Adrenal gland (tissue), 12 donors: ENCODE results near the gene PICK1. TPM values are rescaled to one million over a fixed set of nuclear protein-coding genes. Genes with fewer than 3 reads are reported as not detected.

Source experiments
- DNase-seq, 7 donors: peaks; one replicate each; pipeline ENCODE4 v3.0.0-alpha.2; 2019 to 2020
- H3K27ac ChIP-seq, 5 donors: fragments of 200-600 bp; sonication (generic) in 4 of 5; 1 replicate in 3 of 5; 2 replicates in 2 of 5; pipeline versions ENCODE4 v1.5.1 to v1.8.0; 2016 to 2020; ENCODE audit warnings: mild to moderate bottlenecking in 1 of 5
- H3K27me3 ChIP-seq: fragments of 200-600 bp; 2 replicates; pipeline ENCODE4 v1.8.0; 2021
- H3K36me3 ChIP-seq, 2 donors: fragments of 200-600 bp; replicated peaks in 1 of 2; 1 replicate in 1 of 2; 2 replicates in 1 of 2; pipeline versions ENCODE4 v1.5.1 to v1.8.0; 2018 to 2022
- H3K4me1 ChIP-seq, 2 donors: fragments of 200-600 bp; replicated peaks in 1 of 2; 1 replicate in 1 of 2; 2 replicates in 1 of 2; pipeline versions ENCODE4 v1.5.1 to v1.8.0; 2018 to 2021
- H3K4me3 ChIP-seq, 4 donors: fragments of 200-600 bp; sonication (generic) in 3 of 4; one replicate each; pipeline ENCODE4 v1.5.1; 2016 to 2018
- H3K9me3 ChIP-seq, 3 donors: fragments of 200-600 bp; sonication (generic) in 1 of 3; replicated peaks in 1 of 3; 1 replicate in 2 of 3; 2 replicates in 1 of 3; pipeline versions ENCODE4 v1.5.1 to v1.8.0; 2016 to 2021
- POLR2A ChIP-seq, 2 donors: fragments of 450-650 bp; IDR thresholded peaks; one replicate each; pipeline ENCODE4 v1.6.1; 2017; ENCODE audit warnings: antibody characterized with exemption in 2 of 2, mild to moderate bottlenecking in 2 of 2, moderate library complexity in 1 of 2
- WGBS, 4 donors: extraction: QIAGEN DNeasy Blood & Tissue Kit in 2 of 4; methylation state at CpG; one replicate each; pipeline versions ENCODE4 v1.1.5 to v1.1.7; 2013 to 2017; 5-methylcytosine and 5-hydroxymethylcytosine counted together
- intact Hi-C, 2 donors: fragments of 100-400 bp; cut with DNase I; formaldehyde crosslinking; loops; one replicate each; pipeline versions ENCODE4 v1.14.1 to v1.15.0; 2022 to 2023
- polyA plus RNA-seq, 3 donors: library from polyadenylated mRNA; stranded (reverse); fragments of 200-250 nt in 2 of 3; fragments of 350-450 nt in 1 of 3; fragmentation: Illumina TruSeq in 1 of 3; extraction: RNeasy Lipid Tissue Mini Kit (QIAGEN cat#74804) in 1 of 3; gene quantifications; one replicate each; pipeline ENCODE4 v1.2.3, GENCODE V29; 2013 to 2014
- total RNA-seq, 9 donors: library from RNA; depleted of rRNA in 4 of 9; stranded (reverse); fragments of >200 nt in 4 of 9; fragments of 120-200 nt in 1 of 9; fragmentation: NEBNext Ultra II Directional in 1 of 9; extraction: Animal tissue kit (Norgen Biotek cat#: 25700) in 1 of 9; gene quantifications; one replicate each; pipeline versions ENCODE4 v1.1.0 to v1.2.4, GENCODE V29; 2013 to 2023
- TF ChIP-seq, protein P1 (sequence below), 6 experiments: fragments of 450-650 bp in 4 of 6; fragments of 200-600 bp in 2 of 6; sonication (generic) in 1 of 6; IDR thresholded peaks; 1 replicate in 5 of 6; 2 replicates in 1 of 6; pipeline versions ENCODE4 v1.5.1 to v1.8.0; 2016 to 2021; ENCODE audit warnings: antibody characterized with exemption in 6 of 6, mild to moderate bottlenecking in 2 of 6, moderate library complexity in 1 of 6
- donor health status: healthy with polysubstance abuse.
- donor health status: Bipolar disorder and iron deficiency.
- donor health status: DM: yes; HTN: yes; CAD: no.
- donor health status: DM: no; HTN: no; CAD: no.
- donor health status: DM: no; HTN: no; CAD: no.
- donor health status: DM: yes; HTN: yes; CAD: no.

The PICK1 gene
- total and polyA plus RNA-seq, 12 donors = 28.7 to 93.6 (median 39.0) TPM

DNA sequence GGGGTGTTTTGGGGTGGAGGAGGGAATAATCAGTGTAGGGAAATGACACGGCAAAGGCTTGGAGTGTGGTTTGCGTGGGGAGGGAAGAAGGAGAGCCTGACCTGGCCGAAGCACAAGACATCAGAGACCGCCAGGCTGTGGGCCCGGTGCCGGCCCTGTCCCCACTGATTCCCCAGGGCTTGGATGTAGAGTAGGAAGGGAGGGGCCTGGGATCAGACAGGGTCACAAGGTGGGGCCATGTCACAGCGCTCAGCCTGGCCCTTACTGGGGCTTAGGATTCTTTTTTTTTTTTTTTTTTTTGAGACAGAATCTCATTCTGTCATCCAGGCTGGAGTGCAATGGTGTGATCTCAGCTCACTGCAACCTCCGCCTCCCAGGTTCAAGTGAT, 9.8 kb downstream of the PICK1 start:
- intact Hi-C loops = loop anchor here in 1 of 2 donors (10.0 kb wide), 1 partner anchor 508 kb away; the partner anchor contains the start of gene DMC1
- peaks cover 0 to 46% of the 10 kb centered on the region in 2 donors for H3K36me3 ChIP-seq
- 77 to 87% (median 84%) methylated on average over 8 of the region's 8 CpGs for WGBS, 4 donors
- DNase-seq = no peak
- peaks cover 0 to 6% of the 10 kb centered on the region in 2 donors for H3K4me1 ChIP-seq
- peak overlapping the region in 1 of 5 donors; percentile 12 for H3K27ac ChIP-seq
- no peak overlapping the region for H3K4me3 ChIP-seq
- no peaks in the 10 kb centered on the region for H3K9me3 ChIP-seq
- no peak for TF ChIP-seq POLR2A (IDR thresholded peaks at IDR 0.05)
- TF ChIP-seq, protein P1, sequence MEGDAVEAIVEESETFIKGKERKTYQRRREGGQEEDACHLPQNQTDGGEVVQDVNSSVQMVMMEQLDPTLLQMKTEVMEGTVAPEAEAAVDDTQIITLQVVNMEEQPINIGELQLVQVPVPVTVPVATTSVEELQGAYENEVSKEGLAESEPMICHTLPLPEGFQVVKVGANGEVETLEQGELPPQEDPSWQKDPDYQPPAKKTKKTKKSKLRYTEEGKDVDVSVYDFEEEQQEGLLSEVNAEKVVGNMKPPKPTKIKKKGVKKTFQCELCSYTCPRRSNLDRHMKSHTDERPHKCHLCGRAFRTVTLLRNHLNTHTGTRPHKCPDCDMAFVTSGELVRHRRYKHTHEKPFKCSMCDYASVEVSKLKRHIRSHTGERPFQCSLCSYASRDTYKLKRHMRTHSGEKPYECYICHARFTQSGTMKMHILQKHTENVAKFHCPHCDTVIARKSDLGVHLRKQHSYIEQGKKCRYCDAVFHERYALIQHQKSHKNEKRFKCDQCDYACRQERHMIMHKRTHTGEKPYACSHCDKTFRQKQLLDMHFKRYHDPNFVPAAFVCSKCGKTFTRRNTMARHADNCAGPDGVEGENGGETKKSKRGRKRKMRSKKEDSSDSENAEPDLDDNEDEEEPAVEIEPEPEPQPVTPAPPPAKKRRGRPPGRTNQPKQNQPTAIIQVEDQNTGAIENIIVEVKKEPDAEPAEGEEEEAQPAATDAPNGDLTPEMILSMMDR (IDR thresholded peaks at IDR 0.05) = no peak
- H3K27me3 ChIP-seq = no peaks in the 10 kb centered on the region

DNA sequence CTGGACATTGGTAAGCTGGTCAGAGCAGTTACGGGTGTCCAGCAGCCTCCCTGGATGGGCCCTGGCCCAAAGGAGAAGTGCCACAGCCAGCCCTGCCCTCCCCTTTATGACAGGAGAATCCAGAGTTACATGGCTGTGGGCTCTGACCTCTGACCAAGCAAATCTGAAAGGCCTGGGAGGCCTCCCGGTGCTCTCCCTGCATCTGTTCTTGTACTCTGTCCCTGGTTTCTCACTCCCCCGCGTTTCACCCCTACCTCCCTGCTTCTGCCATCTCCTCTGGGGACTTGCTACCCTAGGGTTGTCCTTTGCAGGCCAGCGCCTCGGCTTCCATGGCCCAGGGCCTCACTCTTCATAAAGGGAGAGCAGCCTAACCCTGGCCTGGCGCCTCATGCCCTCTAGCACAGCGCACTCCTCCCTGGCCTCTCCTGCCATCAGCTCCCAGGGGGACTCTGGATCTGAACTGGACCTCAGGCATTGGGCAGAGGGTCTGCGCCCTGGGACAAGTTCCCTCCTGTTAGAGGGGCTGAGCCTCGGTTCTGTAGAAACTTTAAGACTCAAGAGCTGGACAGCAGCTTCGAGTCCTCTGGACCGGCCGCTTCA, 10.7 kb downstream of the PICK1 start:
- intact Hi-C loops = loop anchor here in 1 of 2 donors (10.0 kb wide), 1 partner anchor 507 kb away; the partner anchor contains the start of gene DMC1
- WGBS, 4 donors = 88 to 91% (median 90%) methylated on average over 8 to 13 of the region's 13 CpGs
- no peaks in the 10 kb centered on the region for H3K4me1 ChIP-seq
- H3K4me3 ChIP-seq = no peak overlapping the region
- H3K27me3 ChIP-seq = no peaks in the 10 kb centered on the region
- TF ChIP-seq, protein P1 (IDR thresholded peaks at IDR 0.05) = no peak
- TF ChIP-seq POLR2A (IDR thresholded peaks at IDR 0.05) = no peak
- H3K36me3 ChIP-seq = peaks cover 0 to 49% of the 10 kb centered on the region in 2 donors
- H3K9me3 ChIP-seq = no peaks in the 10 kb centered on the region
- H3K27ac ChIP-seq = peak overlapping the region in 1 of 5 donors; percentile 65
- no peak for DNase-seq

DNA sequence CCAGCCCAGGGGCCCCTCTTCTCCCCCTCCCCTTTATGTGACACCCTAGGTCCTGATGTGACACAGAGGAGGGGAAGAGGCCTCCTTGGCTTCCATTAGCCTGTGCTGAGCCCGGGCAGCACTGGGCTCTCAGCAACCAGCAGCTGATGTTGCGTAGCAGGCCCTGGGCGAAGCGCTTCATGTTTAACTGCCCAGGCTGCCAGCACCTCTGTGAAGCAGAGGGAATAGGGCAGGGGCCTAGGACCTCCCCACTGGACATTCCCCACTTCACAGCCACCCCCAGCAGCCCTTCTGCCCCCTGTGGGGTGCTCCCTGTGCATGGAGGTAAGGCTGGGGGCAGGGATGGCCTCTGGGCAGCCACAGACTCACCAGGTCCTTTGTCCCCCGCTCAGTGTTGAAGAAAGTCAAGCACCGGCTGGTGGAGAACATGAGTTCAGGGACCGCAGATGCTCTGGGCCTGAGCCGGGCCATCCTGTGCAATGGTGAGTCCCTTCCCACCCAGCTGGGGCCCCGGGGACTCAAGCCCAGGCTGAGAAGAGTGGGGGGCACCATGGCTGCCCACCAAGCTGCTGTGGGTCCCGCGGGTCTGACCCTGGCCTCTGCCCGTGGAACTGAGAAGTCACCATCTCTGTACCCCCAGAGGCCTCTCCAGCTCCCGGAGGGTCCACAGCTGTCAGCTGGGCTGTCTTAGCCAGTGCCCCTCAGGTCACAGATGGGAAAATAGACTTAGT, 11.6 kb downstream of the PICK1 start:
- DNase-seq = no peak
- intact Hi-C loops = loop anchor here in 1 of 2 donors (10.0 kb wide), 1 partner anchor 506 kb away; the partner anchor contains the start of gene DMC1
- no peak for TF ChIP-seq POLR2A (IDR thresholded peaks at IDR 0.05)
- TF ChIP-seq, protein P1 (IDR thresholded peaks at IDR 0.05) = no peak
- no peaks in the 10 kb centered on the region for H3K4me1 ChIP-seq
- no peak overlapping the region for H3K4me3 ChIP-seq
- 84 to 91% (median 86%) methylated on average over 9 to 13 of the region's 13 CpGs for WGBS, 4 donors
- no peaks in the 10 kb centered on the region for H3K27me3 ChIP-seq
- peak overlapping the region in 2 of 5 donors; percentile 25 to 65 for H3K27ac ChIP-seq
- H3K9me3 ChIP-seq = no peaks in the 10 kb centered on the region
- H3K36me3 ChIP-seq = peaks cover 0 to 58% of the 10 kb centered on the region in 2 donors
